Superior temporal gyrus (tissue), 1 donor: ENCODE measurements around the gene MIOS.

ENCODE experiments used
- DNase-seq: peaks from one replicate; pipeline ENCODE4 v3.0.0-alpha.2; 2016; ENCODE audit errors: extremely low spot score

MIOS gene

GRCh38 chr7:7583731-7584130, 17.0 kb downstream of the MIOS start:
- no peak for DNase-seq

- DNase-seq = peak; percentile 12
These were observed 18.0 kb downstream of the MIOS start for GRCh38 chr7:7584653-7585052.

GRCh38 chr7:7585241-7585928, 18.7 kb downstream of the MIOS start:
- peak; percentile 7 for DNase-seq

GRCh38 chr7:7595451-7595850, 28.8 kb downstream of the MIOS start:
- peak; percentile 70 for DNase-seq

GRCh38 chr7:7596176-7596575, 29.5 kb downstream of the MIOS start:
- DNase-seq = no peak

GRCh38 chr7:7607010-7607409, 40.3 kb downstream of the MIOS start:
- no peak for DNase-seq

GRCh38 chr7:7609330-7609729, 42.6 kb downstream of the MIOS start:
- no peak for DNase-seq

GRCh38 chr7:7612519-7612918, 45.8 kb downstream of the MIOS start:
- no peak for DNase-seq

GRCh38 chr7:7613210-7613609, 46.5 kb downstream of the MIOS start:
- no peak for DNase-seq

GRCh38 chr7:7614018-7614741, 47.5 kb downstream of the MIOS start:
- DNase-seq = no peak

- no peak for DNase-seq
These were observed 50.9 kb downstream of the MIOS start for GRCh38 chr7:7617550-7617949.

- DNase-seq = no peak
These were observed 51.7 kb downstream of the MIOS start for GRCh38 chr7:7618410-7618809.

GRCh38 chr7:7620236-7620635, 53.6 kb downstream of the MIOS start:
- no peak for DNase-seq

GRCh38 chr7:7620644-7621210, 54.0 kb downstream of the MIOS start:
- no peak for DNase-seq

- no peak for DNase-seq
These were observed 61.8 kb downstream of the MIOS start for GRCh38 chr7:7628476-7628875.

- no peak for DNase-seq
These were observed 64.1 kb downstream of the MIOS start for GRCh38 chr7:7630626-7631329.

- DNase-seq = peak; percentile 35
These were observed 72.7 kb downstream of the MIOS start for GRCh38 chr7:7639421-7639820.

GRCh38 chr7:7639847-7640220, 73.2 kb downstream of the MIOS start:
- DNase-seq = peak; percentile 53

GRCh38 chr7:7640221-7641128, 73.8 kb downstream of the MIOS start, which contains the start of gene UMAD1:
Gene UMAD1 (plus strand): TSS chr7:7640752. CDS start chr7:7673372, 32,620 bp downstream.
- peak; percentile 100 for DNase-seq

GRCh38 chr7:7641129-7641663, 74.5 kb downstream of the MIOS start:
- no peak for DNase-seq

- DNase-seq = no peak
These were observed 75.4 kb downstream of the MIOS start for GRCh38 chr7:7642081-7642480.
